GM19099 (cell line): ENCODE results near the gene SCN3A.

Experiments used
- POLR2A ChIP-seq: IDR thresholded peaks from 3 replicates; pipeline ENCODE4 v1.6.1; 2011; ENCODE audit warnings: low read depth; ENCODE audit not compliant: insufficient read length; ENCODE audit errors: extremely low read depth

SCN3A gene

GRCh38 chr2:165197346-165197745 is 6.5 kb downstream of the SCN3A start:
- no peak for TF ChIP-seq POLR2A

- no peak for TF ChIP-seq POLR2A
Observed at GRCh38 chr2:165196411-165196810, 7.4 kb downstream of the SCN3A start.

GRCh38 chr2:165193178-165193777 is 10.6 kb downstream of the SCN3A start:
- TF ChIP-seq POLR2A, result no peak

GRCh38 chr2:165192729-165193128 is 11.1 kb downstream of the SCN3A start:
- no peak for TF ChIP-seq POLR2A

GRCh38 chr2:165191096-165191728 is 12.6 kb downstream of the SCN3A start:
- no peak for TF ChIP-seq POLR2A

- no peak for TF ChIP-seq POLR2A
Observed at GRCh38 chr2:165185633-165186032, 18.2 kb downstream of the SCN3A start.

- TF ChIP-seq POLR2A, result no peak
Observed at GRCh38 chr2:165182029-165182428, 21.8 kb downstream of the SCN3A start.

GRCh38 chr2:165176780-165177179 is 27.1 kb downstream of the SCN3A start:
- no peak for TF ChIP-seq POLR2A

- no peak for TF ChIP-seq POLR2A
Observed at GRCh38 chr2:165173215-165173614, 30.6 kb downstream of the SCN3A start.

- no peak for TF ChIP-seq POLR2A
Observed at GRCh38 chr2:165164201-165164600, 39.6 kb downstream of the SCN3A start.

- TF ChIP-seq POLR2A, result no peak
Observed at GRCh38 chr2:165163761-165164160, 40.1 kb downstream of the SCN3A start.

GRCh38 chr2:165162466-165162865 is 41.4 kb downstream of the SCN3A start:
- TF ChIP-seq POLR2A, result no peak

- TF ChIP-seq POLR2A, result no peak
Observed at GRCh38 chr2:165161510-165161909, 42.3 kb downstream of the SCN3A start.

GRCh38 chr2:165157160-165157559 is 46.7 kb downstream of the SCN3A start:
- TF ChIP-seq POLR2A, result no peak

GRCh38 chr2:165155152-165155551 is 48.7 kb downstream of the SCN3A start:
- no peak for TF ChIP-seq POLR2A

GRCh38 chr2:165149439-165149838 is 54.4 kb downstream of the SCN3A start:
- no peak for TF ChIP-seq POLR2A
